GM12864 (cell line): Measurements from ENCODE around the gene ALOX5.
"Not testable (repeated sequence)": the region's sequence is repeated elsewhere in the genome, so short reads cannot be mapped to it uniquely, and the experiment has no call there.

Source experiments
- DNase-seq: peaks from one replicate; pipeline ENCODE4 v3.0.0-alpha.2; 2011; ENCODE audit warnings: low read depth
- H3K4me3 ChIP-seq: 2 replicates; pipeline ENCODE4 v1.5.1; 2011; ENCODE audit warnings: mild to moderate bottlenecking, low read depth, low read length, control low read depth
- CTCF ChIP-seq: IDR thresholded peaks from 2 replicates; pipeline ENCODE4 v1.5.1; 2011; ENCODE audit warnings: low read depth, mild to moderate bottlenecking, moderate library complexity, low read length, control low read depth, inconsistent platforms; ENCODE audit errors: missing control alignments

ALOX5 gene

DNA sequence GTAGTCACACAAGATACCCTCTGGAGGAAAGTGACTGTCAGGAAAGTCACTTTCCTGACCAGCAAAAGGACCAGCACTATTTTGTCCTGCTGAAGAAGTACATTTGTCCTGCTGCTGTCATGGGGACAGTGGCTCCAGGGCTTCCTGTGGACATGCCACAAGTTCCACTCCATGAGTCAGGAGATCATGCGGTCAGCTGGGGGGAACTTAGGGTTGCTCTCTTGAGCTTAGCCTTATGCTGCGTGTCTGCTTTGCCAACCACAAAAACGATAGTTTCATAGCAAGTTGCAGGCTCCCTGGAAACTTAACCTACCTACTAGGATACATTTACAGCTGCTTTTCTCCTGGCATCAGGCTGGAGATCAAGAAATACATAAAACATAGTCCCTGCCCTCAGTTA is 19.8 kb upstream of the ALOX5 start:
- no peak for DNase-seq
- no peak overlapping the region for H3K4me3 ChIP-seq
- no peak for TF ChIP-seq CTCF

DNA sequence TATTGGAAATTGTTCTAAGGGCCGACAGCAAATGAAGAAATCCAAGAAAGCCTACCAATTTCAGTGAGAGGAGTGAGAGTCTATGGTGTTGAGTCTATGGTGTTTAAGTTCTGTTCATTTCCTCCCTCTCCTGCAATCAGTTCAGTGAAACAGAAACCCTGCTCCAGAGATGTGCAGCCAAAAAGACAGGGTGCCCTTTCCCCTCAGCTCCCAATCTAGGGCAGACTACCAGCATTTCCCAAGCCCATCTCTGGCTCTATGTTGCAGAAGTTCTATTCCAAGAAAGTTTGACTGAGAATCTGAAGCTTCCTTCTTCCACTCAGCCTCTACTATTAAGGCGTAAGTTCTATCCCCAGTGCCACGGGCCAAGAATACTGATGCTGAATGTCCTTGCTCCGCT is 18.5 kb upstream of the ALOX5 start:
- DNase-seq: no peak
- no peak for TF ChIP-seq CTCF
- no peak overlapping the region for H3K4me3 ChIP-seq

- DNase-seq: not testable (repeated sequence)
Observed at GRCh38 chr10:45358961-45359360, 15.1 kb upstream of the ALOX5 start.

GRCh38 chr10:45361983-45362799 is 11.8 kb upstream of the ALOX5 start:
- DNase-seq, H3K4me3 ChIP-seq: not testable (repeated sequence)

More at GRCh38 chr10:45358961-45359360, 15.1 kb upstream of the ALOX5 start:
- not testable (repeated sequence) for H3K4me3 ChIP-seq

GRCh38 chr10:45367643-45368042 is 6.4 kb upstream of the ALOX5 start:
- DNase-seq, H3K4me3 ChIP-seq: not testable (repeated sequence)

- H3K4me3 ChIP-seq: no peak overlapping the region
- no peak for DNase-seq
- TF ChIP-seq CTCF: no peak
Observed at GRCh38 chr10:45368181-45368580, 5.8 kb upstream of the ALOX5 start.

- H3K4me3 ChIP-seq: no peak overlapping the region
- DNase-seq: no peak
- no peak for TF ChIP-seq CTCF
Observed at GRCh38 chr10:45370202-45370955, 3.6 kb upstream of the ALOX5 start.

DNA sequence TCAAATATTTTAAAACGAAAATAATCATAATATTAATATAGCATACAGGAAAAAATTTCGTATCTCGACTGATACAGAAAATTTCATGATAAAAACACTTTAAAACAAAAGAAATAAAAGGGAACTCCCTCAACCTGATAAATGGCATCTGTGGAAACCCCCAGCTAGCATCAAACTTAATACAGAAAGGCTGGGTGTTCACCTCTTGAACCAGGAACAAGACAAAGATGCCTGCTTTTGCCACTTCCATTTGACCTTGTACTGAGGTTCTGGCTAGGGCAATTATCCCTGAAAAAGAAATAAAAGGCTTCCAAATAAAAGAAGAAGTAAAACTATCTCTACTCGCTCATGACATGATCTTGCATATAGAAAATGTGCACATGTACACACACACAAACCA is 2.5 kb upstream of the ALOX5 start:
- no peak for DNase-seq
- no peak for TF ChIP-seq CTCF
- H3K4me3 ChIP-seq: peak overlapping the region; percentile 25; the same call in 1 of the 2 replicates
